Lower leg skin (tissue), 4 donors: ENCODE data around the gene SESN2. TPM values are rescaled to one million over a fixed set of nuclear protein-coding genes. Genes with fewer than 3 reads are reported as not detected.

Experiments used
- DNase-seq, 2 donors: peaks; one replicate each; pipeline ENCODE4 v3.0.0-alpha.2; 2019; ENCODE audit warnings: low spot score in 2 of 2
- H3K4me3 ChIP-seq: fragments of 200-600 bp; sonication (generic); 2 replicates; pipeline ENCODE4 v1.5.1; 2017; ENCODE audit warnings: mild to moderate bottlenecking, low read depth; ENCODE audit not compliant: poor library complexity, severe bottlenecking
- CTCF ChIP-seq, 3 donors: fragments of 450-650 bp; IDR thresholded peaks; one replicate each; pipeline ENCODE4 v1.5.1; 2016; ENCODE audit warnings: antibody characterized with exemption in 3 of 3, mild to moderate bottlenecking in 3 of 3, moderate library complexity in 2 of 3
- POLR2A ChIP-seq, 2 donors: fragments of 450-650 bp; IDR thresholded peaks; one replicate each; pipeline ENCODE4 v1.6.1; 2016 to 2017; ENCODE audit warnings: antibody characterized with exemption in 2 of 2, mild to moderate bottlenecking in 1 of 2, moderate library complexity in 1 of 2
- WGBS, 2 donors: methylation state at CpG; one replicate each; pipeline ENCODE4 v1.1.5; 2018; 5-methylcytosine and 5-hydroxymethylcytosine counted together
- intact Hi-C: fragments of 100-400 bp; cut with DNase I; formaldehyde crosslinking; loops from one replicate; pipeline ENCODE4 v1.15.0; 2023; ENCODE audit warnings: low total_unique reads
- total RNA-seq, 4 donors: library from RNA; depleted of rRNA; stranded (reverse); fragments of >200 nt; gene quantifications; one replicate each; pipeline ENCODE4 v1.1.0, GENCODE V29; 2016

The SESN2 gene
- total RNA-seq, 4 donors from 2014 or later: 8.2 to 13.6 (median 11.1) TPM

- TF ChIP-seq POLR2A (IDR thresholded peaks at IDR 0.05) (no peak), CTCF (IDR thresholded peaks at IDR 0.05) (no peak)
- 90 to 94% methylated on average over 8 of the region's 8 CpGs for WGBS, 2 donors
- intact Hi-C loops: no loop called here
- H3K4me3 ChIP-seq: no peak overlapping the region
- no peak for DNase-seq
Observed at GRCh38 chr1:28265577-28265976, 6.3 kb downstream of the SESN2 start.

- no peak for TF ChIP-seq CTCF (IDR thresholded peaks at IDR 0.05)
- no peak for TF ChIP-seq POLR2A (IDR thresholded peaks at IDR 0.05)
- H3K4me3 ChIP-seq: no peak overlapping the region
- intact Hi-C loops: no loop called here
- no peak for DNase-seq
- 80% methylated on average over 5 of the region's 5 CpGs for WGBS, 2 donors
Observed at GRCh38 chr1:28266920-28267322, 7.6 kb downstream of the SESN2 start.

- intact Hi-C loops: no loop called here
- 92 to 94% methylated on average over 2 of the region's 2 CpGs for WGBS, 2 donors
- no peak overlapping the region for H3K4me3 ChIP-seq
- TF ChIP-seq POLR2A (IDR thresholded peaks at IDR 0.05): no peak
- no peak for TF ChIP-seq CTCF (IDR thresholded peaks at IDR 0.05)
- no peak for DNase-seq
Observed at GRCh38 chr1:28267633-28268032, 8.3 kb downstream of the SESN2 start.

GRCh38 chr1:28269529-28269928, 10.2 kb downstream of the SESN2 start:
- H3K4me3 ChIP-seq: no peak overlapping the region
- DNase-seq: no peak
- intact Hi-C loops: no loop called here
- no peak for TF ChIP-seq POLR2A (IDR thresholded peaks at IDR 0.05)
- TF ChIP-seq CTCF (IDR thresholded peaks at IDR 0.05): no peak
- WGBS, 2 donors: 80 to 84% methylated on average over 2 of the region's 2 CpGs

GRCh38 chr1:28272215-28272852, 13.0 kb downstream of the SESN2 start:
- no peak overlapping the region for H3K4me3 ChIP-seq
- TF ChIP-seq CTCF (IDR thresholded peaks at IDR 0.05) (no peak), POLR2A (IDR thresholded peaks at IDR 0.05) (no peak)
- DNase-seq: no peak
- 94 to 96% methylated on average over 20 of the region's 20 CpGs for WGBS, 2 donors
- intact Hi-C loops: no loop called here
